Tibial nerve (tissue), 4 donors: ENCODE data around the gene GJD4. TPM values are rescaled to one million over a fixed set of nuclear protein-coding genes. Genes with fewer than 3 reads are reported as not detected.

Source experiments
- DNase-seq, 2 donors: peaks; one replicate each; pipeline ENCODE4 v3.0.0-alpha.2; 2019; ENCODE audit warnings: low spot score in 2 of 2
- H3K27ac ChIP-seq, 4 donors: fragments of 200-600 bp; sonication (generic) in 3 of 4; one replicate each; pipeline ENCODE4 v1.5.1; 2017 to 2019; ENCODE audit warnings: mild to moderate bottlenecking in 1 of 4
- H3K27me3 ChIP-seq, 2 donors: fragments of 200-600 bp; sonication (generic) in 1 of 2; one replicate each; pipeline versions ENCODE4 v1.5.1 to v1.6.0; 2017 to 2019
- H3K36me3 ChIP-seq, 3 donors: fragments of 200-600 bp; sonication (generic); one replicate each; pipeline ENCODE4 v1.5.1; 2018 to 2019
- H3K4me1 ChIP-seq, 4 donors: fragments of 200-600 bp; sonication (generic) in 3 of 4; one replicate each; pipeline ENCODE4 v1.5.1; 2017 to 2019
- H3K4me3 ChIP-seq, 4 donors: fragments of 200-600 bp; sonication (generic) in 3 of 4; one replicate each; pipeline ENCODE4 v1.5.1; 2017 to 2019; ENCODE audit warnings: mild to moderate bottlenecking in 1 of 4, moderate library complexity in 1 of 4
- H3K9me3 ChIP-seq, 4 donors: fragments of 200-600 bp; sonication (generic) in 3 of 4; one replicate each; pipeline ENCODE4 v1.5.1; 2017 to 2019
- EP300 ChIP-seq, 2 donors: sonication (generic); formaldehyde crosslinking; IDR thresholded peaks; one replicate each; pipeline ENCODE4 v1.6.1; 2017; ENCODE audit warnings: antibody characterized with exemption in 2 of 2, mild to moderate bottlenecking in 1 of 2
- POLR2A ChIP-seq, 2 donors: fragments of 450-650 bp; IDR thresholded peaks; one replicate each; pipeline ENCODE4 v1.6.1; 2017; ENCODE audit warnings: antibody characterized with exemption in 2 of 2, mild to moderate bottlenecking in 2 of 2, moderate library complexity in 2 of 2
- WGBS, 2 donors: methylation state at CpG; one replicate each; pipeline ENCODE4 v1.1.5; 2018; 5-methylcytosine and 5-hydroxymethylcytosine counted together
- total RNA-seq, 4 donors: library from RNA; depleted of rRNA; stranded (reverse); fragments of >200 nt; gene quantifications; one replicate each; pipeline ENCODE4 v1.1.0, GENCODE V29; 2016
- TF ChIP-seq, protein P1 (sequence below), 5 experiments: fragments of 200-600 bp in 3 of 5; fragments of 450-650 bp in 2 of 5; sonication (generic) in 3 of 5; IDR thresholded peaks; one replicate each; pipeline ENCODE4 v1.5.1; 2016 to 2019; ENCODE audit warnings: antibody characterized with exemption in 5 of 5, mild to moderate bottlenecking in 3 of 5, moderate library complexity in 2 of 5

The GJD4 gene
- total RNA-seq, 4 donors from 2014 or later, result 0.20 TPM; not detected in 3

DNA sequence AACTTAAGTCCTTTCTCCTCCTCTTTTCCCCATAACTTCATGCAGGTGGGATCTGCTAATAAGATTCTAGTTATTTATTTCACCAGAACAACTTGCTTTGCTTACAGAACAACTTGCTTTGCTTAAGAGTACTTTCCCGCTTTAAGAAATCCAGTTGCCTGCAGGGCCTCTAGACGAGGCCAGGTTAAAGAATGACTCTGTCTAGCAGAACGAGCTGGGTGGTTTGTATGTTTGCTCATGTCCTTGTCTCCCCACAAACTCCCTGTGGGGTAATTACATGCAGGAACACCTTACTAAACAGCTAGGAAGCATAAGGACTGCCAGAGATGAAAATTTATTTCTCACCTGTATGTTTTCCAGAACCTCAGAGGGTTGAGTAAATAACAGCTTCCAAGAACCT lies 45.8 kb downstream of the GJD4 start:
- TF ChIP-seq, protein P1, sequence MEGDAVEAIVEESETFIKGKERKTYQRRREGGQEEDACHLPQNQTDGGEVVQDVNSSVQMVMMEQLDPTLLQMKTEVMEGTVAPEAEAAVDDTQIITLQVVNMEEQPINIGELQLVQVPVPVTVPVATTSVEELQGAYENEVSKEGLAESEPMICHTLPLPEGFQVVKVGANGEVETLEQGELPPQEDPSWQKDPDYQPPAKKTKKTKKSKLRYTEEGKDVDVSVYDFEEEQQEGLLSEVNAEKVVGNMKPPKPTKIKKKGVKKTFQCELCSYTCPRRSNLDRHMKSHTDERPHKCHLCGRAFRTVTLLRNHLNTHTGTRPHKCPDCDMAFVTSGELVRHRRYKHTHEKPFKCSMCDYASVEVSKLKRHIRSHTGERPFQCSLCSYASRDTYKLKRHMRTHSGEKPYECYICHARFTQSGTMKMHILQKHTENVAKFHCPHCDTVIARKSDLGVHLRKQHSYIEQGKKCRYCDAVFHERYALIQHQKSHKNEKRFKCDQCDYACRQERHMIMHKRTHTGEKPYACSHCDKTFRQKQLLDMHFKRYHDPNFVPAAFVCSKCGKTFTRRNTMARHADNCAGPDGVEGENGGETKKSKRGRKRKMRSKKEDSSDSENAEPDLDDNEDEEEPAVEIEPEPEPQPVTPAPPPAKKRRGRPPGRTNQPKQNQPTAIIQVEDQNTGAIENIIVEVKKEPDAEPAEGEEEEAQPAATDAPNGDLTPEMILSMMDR (IDR thresholded peaks at IDR 0.05), result no peak
- TF ChIP-seq EP300 (IDR thresholded peaks at IDR 0.05), result no peak
- TF ChIP-seq POLR2A (IDR thresholded peaks at IDR 0.05), result no peak
- Histone ChIP-seq H3K9me3 (peaks cover 0 to 7% (median 0%) of the 10 kb centered on the region in 4 donors), H3K27me3 (no peaks in the 10 kb centered on the region), H3K36me3 (no peaks in the 10 kb centered on the region), H3K27ac (no peak overlapping the region), H3K4me1 (no peaks in the 10 kb centered on the region), H3K4me3 (no peak overlapping the region)
- no peak for DNase-seq
- 80 to 96% methylated on average over 3 of the region's 3 CpGs for WGBS, 2 donors

DNA sequence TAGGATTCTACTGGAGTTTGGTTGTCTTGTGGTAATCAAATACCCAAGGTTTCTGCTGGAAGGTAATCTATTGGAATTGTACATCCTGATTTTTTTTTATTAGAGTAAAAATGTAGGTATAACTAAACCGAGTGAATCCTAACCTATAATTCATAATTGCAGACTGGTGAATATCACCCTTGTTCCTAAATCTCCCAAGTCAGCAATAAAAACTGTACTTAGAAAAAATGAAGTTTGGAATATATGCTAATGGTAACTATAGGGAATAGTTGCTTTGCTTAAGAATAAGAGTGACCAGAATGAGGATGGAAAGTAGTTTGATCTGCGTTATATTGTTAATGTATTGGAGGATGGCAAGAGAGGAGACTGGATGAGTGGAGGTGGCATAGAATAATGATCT lies 47.7 kb downstream of the GJD4 start:
- Histone ChIP-seq H3K36me3 (no peaks in the 10 kb centered on the region), H3K4me1 (no peaks in the 10 kb centered on the region), H3K9me3 (no peaks in the 10 kb centered on the region), H3K4me3 (no peak overlapping the region), H3K27ac (no peak overlapping the region), H3K27me3 (no peaks in the 10 kb centered on the region)
- DNase-seq, result no peak
- 79 to 82% methylated on average over 2 of the region's 2 CpGs for WGBS, 2 donors
- no peak for TF ChIP-seq POLR2A (IDR thresholded peaks at IDR 0.05)
- no peak for TF ChIP-seq EP300 (IDR thresholded peaks at IDR 0.05)
- TF ChIP-seq, protein P1 (IDR thresholded peaks at IDR 0.05), result no peak

DNA sequence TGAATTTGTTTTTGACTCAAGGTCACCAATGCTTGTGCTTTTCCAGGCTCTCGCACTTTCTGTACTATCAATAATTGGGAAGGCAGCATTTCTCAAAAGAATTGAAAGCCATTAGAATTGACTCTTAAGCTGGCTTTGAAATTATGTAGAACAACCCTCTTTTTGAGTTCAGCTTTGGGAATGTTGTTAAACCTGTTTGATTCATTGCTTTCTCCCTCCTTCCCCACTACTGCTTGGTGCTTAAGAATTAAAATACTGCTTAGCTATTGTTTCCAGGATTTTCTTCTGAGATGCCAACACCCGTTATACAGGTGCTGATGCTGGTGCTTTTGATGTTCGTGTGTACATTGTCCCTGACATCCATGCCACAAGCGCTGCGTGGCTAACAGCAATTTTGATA lies 52.5 kb downstream of the GJD4 start:
- TF ChIP-seq POLR2A (IDR thresholded peaks at IDR 0.05) (no peak), EP300 (IDR thresholded peaks at IDR 0.05) (no peak)
- TF ChIP-seq, protein P1 (IDR thresholded peaks at IDR 0.05), result no peak
- DNase-seq, result no peak

More for the DNA sequence above, 52.5 kb downstream of the GJD4 start:
- H3K9me3 ChIP-seq, result no peaks in the 10 kb centered on the region
- 91 to 95% methylated on average over 5 of the region's 5 CpGs for WGBS, 2 donors
- no peak overlapping the region for H3K27ac ChIP-seq
- no peaks in the 10 kb centered on the region for H3K27me3 ChIP-seq
- no peaks in the 10 kb centered on the region for H3K4me1 ChIP-seq
- no peaks in the 10 kb centered on the region for H3K36me3 ChIP-seq
- no peak overlapping the region for H3K4me3 ChIP-seq

Other genes starting within 250 kb of the GJD4 start
- gene FZD8, start 37.0 kb downstream of the GJD4 start, total RNA-seq, result 10 to 100 TPM in 3 of 4 donors, 1 to 10 TPM in 1; 9.2 to 16.5 (median 10.4) TPM